NCI-H2029 (cell line): ENCODE data around the gene ARTN.

Experiments used
- DNase-seq: peaks from one replicate; lab custom pipeline; 2025; lab: John Stamatoyannopoulos, UW

Gene ARTN

DNA sequence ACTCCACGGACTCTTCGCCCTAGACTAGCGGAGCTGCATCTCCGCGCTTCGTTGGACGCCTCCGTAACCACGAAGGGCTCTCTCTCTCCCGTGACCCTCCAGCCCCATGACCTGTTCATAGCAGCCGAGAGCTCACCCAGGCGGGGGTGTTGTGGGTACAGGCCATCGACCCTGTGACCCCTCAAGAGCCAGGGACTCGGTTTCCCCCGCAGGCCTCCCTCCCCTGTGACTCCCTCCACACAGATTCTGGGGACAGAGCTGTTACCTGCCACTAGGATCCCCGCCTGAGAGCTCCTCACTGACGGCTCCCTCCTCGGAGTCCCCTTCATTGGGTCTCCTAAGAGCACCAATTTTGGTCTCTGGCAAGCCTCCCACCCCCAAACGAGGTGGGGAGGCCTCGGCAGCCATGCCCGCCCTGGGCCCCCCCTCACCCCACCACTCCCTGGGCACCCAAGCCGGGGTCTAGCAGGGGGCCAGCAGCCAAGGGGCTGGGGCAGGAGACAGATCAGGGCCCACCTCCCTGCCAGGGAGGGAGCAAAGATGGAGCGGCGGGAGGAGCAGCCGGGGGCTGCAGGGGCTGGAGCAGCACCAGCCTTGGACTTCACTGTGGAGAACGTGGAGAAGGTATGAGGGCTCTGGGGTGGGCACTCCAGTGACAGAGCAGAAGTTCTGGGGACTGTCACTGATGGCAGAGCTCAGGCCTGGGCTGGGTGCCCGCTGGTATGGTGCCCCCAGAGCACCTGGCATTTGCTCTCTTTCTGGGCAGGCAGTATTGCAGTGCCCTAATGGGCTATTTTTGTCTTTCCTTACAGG is 13.7 kb downstream of the ARTN start:
- no peak for DNase-seq

DNA sequence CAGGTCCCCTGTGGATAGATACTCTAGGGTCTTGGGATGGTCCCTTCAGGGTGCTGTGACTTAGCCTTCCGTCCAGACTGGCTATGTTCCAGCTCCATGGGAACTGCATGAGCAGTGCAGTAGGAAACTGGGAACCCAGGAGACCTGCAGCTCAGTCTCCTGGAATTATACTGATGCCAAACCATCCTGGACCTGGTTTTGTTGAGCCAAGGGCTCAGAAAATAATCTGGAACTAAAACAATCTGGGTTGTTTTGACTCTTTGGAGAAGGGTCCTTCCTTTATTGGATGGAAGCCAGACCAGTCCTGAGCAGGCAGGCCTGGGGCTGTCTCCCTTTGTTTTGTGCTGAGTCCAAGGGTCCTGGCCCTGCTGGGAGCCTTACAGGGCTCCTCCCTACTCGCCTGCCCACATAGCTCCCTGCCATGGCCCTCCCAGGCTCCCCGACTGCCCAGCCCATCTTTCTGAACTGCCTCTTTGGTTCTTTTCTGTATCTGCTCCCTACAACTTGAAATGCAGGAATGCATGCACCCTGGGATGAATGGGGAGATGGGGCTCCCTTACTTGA is 14.4 kb downstream of the ARTN start:
- DNase-seq = peak; percentile 15

GRCh38 chr1:43949678-43950077 is 16.1 kb downstream of the ARTN start:
- no peak for DNase-seq

- no peak for DNase-seq
Observed at GRCh38 chr1:43951021-43951985, 17.7 kb downstream of the ARTN start.

DNA sequence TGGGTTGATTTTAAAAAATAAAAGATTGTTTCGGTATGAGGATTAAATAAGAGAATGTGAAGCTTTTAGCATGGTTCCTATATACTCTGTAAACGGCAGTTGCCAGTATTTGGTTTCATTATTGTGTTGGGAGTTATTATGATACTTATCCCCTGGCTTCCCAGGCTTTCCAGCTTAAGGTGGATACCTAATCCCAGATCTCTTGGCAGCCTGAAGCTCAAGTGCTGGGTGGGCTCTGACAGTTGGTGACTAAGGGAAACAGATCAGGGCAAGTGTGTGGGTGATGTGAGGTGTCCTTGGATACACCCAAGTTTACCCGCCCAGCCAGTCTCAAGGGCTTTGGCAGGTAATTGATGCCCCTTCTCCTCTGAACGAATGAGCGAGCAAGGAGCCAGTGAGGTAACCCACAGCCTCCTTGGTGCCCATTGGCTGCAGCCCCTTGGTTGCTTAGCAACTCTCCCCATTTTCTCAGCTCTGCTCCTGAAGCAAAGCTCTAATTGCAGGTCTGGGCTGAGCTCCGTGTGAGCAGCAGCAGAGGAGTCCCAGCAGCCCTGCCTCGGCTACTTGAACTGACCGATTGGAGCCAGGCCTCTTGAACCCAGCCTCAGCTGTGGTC is 19.2 kb downstream of the ARTN start:
- DNase-seq = peak; percentile 83

GRCh38 chr1:43953361-43953760 is 19.8 kb downstream of the ARTN start:
- peak; percentile 22 for DNase-seq

DNA sequence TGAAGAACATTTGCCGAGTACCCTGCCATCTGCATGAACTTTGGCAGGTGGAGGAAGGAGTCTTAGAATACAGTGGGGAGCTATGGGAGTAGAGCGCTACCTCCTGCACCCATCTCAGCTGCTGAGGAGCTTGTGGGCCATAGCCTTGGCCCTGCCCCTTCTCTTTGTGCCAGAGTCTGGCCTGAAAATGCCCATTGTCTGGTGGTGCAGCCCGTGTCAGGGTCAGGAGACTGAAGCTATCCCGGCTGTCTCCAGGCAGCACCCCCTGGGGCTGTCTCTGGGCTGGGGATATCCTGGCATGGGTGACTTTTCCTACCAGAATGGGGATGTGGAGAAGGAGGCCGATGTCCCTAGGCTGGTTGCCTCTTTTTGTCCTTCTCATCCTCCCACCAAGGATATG is 20.4 kb downstream of the ARTN start:
- DNase-seq = no peak

DNA sequence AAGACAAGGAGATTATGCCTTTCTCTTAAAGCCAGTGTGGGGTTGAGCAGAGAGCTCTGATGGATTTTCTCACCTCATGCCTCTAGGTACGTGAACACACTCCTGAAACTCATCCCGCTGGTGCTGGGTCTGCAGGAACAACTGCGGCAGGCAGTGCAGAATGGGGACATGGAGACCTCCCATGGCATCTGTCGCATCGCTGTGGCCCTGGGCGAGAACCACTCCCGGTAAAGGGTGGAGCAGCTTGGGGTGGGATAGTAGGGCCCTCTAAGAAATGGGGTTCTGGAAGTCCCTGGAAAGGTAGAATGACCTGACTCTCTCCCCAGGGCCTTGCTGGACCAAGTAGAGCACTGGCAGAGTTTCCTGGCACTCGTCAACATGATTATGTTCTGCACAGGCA is 22.6 kb downstream of the ARTN start:
- no peak for DNase-seq

DNA sequence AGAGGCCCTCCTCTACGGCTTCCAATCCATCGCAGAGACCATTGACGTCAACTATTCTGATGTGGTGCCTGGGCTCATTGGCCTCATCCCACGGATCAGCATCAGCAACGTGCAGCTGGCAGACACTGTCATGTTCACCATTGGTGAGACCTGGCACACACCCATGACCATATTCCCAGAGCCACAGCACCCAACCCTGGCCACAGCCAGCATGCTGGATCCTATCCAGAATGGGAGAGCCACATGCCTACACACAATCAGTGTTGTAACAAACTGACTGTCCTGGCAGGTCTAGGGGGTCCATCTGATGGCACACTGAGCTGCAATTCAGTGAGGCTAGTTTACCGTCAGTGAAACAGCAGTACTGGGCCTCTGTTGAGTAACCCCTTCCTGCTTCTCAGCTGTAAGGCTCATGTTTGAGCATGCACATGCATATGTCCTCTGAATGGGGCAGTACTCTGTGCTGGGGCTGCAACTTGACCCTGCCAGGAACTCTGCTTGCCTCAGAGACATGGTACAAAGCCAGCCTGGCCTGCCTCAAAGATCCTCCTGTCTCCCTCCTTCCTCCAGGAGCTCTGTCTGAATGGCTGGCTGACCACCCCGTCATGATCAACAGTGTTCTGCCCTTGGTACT is 23.9 kb downstream of the ARTN start:
- DNase-seq = no peak

GRCh38 chr1:43958351-43959255 is 25.0 kb downstream of the ARTN start:
- no peak for DNase-seq

- DNase-seq = no peak
Observed at GRCh38 chr1:43960798-43961197, 27.2 kb downstream of the ARTN start.

GRCh38 chr1:43961692-43962091 is 28.1 kb downstream of the ARTN start:
- DNase-seq = no peak

DNA sequence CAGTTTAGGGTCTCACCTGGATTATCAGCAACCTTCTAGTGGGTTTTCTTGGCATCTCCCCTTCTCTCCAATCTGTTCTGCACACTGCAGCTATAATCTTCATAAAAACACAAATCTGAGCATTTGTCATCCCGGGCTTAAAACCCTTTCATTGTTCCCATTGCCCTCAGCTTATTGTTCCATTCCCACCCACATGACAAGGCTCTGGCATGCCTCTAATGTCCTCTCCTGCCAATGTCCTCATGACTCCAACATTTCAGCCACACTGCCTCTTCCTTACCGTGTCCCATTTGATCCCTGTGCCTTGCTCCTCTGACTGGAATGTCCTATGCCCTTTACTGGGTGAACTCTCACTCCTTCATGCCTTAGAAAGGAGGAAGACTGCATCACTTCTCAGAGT is 28.7 kb downstream of the ARTN start:
- no peak for DNase-seq

- DNase-seq = no peak
Observed at GRCh38 chr1:43963006-43963405, 29.4 kb downstream of the ARTN start.

GRCh38 chr1:43963890-43964289 is 30.3 kb downstream of the ARTN start:
- no peak for DNase-seq

GRCh38 chr1:43965316-43965715 is 31.7 kb downstream of the ARTN start:
- DNase-seq = no peak

DNA sequence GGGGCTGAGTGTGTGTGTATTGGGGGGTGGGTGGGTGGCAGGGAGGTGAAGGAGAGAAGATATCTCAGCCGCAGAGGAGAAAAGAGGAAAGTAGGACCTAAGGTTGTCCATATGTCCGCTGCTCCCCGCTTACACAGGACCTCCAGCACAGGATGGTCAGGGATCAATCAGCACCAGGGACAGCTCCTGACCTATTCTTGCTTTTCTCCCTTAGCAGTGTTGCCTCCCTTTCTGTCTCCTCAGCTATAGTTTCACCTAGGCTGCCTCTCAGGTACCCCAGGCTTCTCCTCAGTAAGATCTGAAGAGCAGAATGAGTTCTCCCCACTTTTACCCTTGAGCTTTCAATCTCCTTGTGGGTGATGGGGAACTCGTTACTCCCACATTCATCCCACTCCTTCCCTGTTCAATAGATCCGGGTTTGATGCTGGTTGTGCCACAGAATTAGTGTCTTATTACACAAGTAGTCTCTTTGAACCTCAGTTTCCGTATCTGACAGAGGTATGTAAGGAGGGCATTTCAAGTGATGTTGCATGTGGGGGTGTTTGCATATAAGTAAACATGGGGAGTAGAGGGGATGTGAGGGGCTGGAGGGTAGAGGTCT is 34.8 kb downstream of the ARTN start:
- no peak for DNase-seq

- DNase-seq = no peak
Observed at GRCh38 chr1:43969416-43969745, 35.8 kb downstream of the ARTN start.

DNA sequence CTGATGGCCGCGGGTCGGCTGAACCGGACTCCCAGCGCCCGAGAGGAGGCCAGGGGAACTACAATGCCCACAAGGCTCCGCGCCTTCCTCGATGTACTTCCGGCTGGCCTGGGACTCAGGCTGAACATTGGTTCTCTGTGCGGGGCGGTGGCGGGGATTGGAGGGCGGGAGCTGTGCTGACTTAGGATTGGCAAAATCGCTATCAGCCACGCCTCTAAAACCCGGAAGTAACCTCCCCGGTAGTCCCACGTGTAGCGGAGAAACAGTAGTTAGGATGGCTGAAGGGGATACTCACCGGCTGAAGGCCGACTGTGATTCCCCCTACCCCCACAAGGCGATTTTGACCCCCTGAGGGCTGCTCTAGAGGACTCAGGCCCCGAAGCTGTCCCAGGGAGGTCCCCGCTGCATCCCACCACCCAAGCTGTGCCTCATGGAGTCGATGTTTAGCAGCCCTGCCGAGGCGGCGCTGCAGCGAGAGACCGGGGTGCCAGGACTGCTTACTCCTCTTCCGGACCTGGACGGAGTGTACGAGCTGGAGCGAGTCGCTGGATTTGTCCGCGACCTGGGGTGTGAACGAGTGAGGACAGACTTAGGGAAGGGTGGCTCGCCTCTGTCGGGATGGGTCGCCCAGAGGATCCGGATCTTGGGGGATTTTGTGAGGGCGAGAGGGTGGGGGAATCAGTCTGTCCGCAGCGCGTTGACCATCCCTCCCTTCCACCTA is 36.3 kb downstream of the ARTN start, which contains the start of gene DPH2:
DPH2 (plus strand) TSS at position 265 of the 721 bp plus-strand sequence; CDS start at position 431, 166 bp downstream.
- DNase-seq = peak; percentile 100

DNA sequence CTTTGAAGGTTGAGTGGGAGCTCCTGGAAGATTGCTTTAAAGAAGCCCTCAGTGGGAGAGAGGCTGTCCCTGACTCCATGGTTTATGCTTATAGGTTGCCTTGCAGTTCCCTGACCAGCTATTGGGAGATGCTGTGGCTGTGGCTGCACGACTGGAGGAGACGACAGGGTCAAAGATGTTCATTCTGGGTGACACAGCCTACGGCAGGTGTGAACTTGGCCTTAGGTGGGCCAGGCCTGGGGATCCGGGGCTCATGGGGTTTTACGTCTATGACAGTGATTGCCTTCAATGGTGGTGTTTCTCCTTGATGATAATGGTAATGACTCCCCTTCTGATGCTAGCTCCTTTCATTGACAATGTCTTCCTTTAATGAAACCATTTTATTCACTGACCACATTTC is 36.9 kb downstream of the ARTN start:
- DNase-seq = no peak
